ENCODE data around the gene DNAJC10. TPM values are rescaled to one million over a fixed set of nuclear protein-coding genes. Genes with fewer than 3 reads are reported as not detected.

The DNAJC10 gene
- total and polyA plus RNA-seq, 9 of the 15 experiments (the other 6 are each of a cell fraction or from before 2014, with no cell fraction given): 9.8 to 77.7 (median 57.3) TPM

- TF ChIP-seq MXI1 (IDR thresholded peaks at IDR 0.05; ENCODE audit: low read depth, low read length) (no peak), U2AF2 (optimal IDR thresholded peaks at IDR 0.05; ENCODE audit: low read depth, low read length) (no peak), RAD21 (CRISPR knock-in tag; conservative IDR thresholded peaks at IDR 0.05 in 1 of 2, IDR thresholded peaks at IDR 0.05 in 1 of 2) (no peak), ZNF717 (CRISPR knock-in tag; IDR thresholded peaks at IDR 0.05) (no peak), ZNF449 (CRISPR knock-in tag; IDR thresholded peaks at IDR 0.05) (no peak)
These were observed 98.7 kb downstream of the DNAJC10 start (continued) for GRCh38 chr2:182814804-182815203.

- FAIRE-seq (no peak), ATAC-seq (no peak), DNase-seq (ENCODE audit: extremely low read depth in 1 of 4, low spot score in 3 of 4) (no peak)
- no TSS peak for BruUV-seq (replicated peaks)
- H3K79me2 ChIP-seq (ENCODE audit: control insufficient read depth, insufficient read depth, low read length): no peaks in the 10 kb centered on the region
- TF ChIP-seq ZNF224 (CRISPR knock-in tag; IDR thresholded peaks at IDR 0.05) (no peak), CBX3 (IDR thresholded peaks at IDR 0.05; ENCODE audit: borderline replicate concordance in 1 of 2, low read length in 2 of 2) (no peak), GATA2 (CRISPR knock-in tag; IDR thresholded peaks at IDR 0.05) (no peak), CGGBP1 (CRISPR knock-in tag; IDR thresholded peaks at IDR 0.05) (no peak)
- no peak overlapping the region for H3K4me3 ChIP-seq
- intact Hi-C loops (cut with micrococcal nuclease): no loop called here
- in situ Hi-C loops (cut with MboI): no loop called here
- no peak overlapping the region for H2AFZ ChIP-seq (ENCODE audit: low read depth, low read length)
- peaks cover 17% of the 10 kb centered on the region in 2 experiments for H3K27me3 ChIP-seq (ENCODE audit: control insufficient read depth in 2 of 2, insufficient read depth in 2 of 2, low read length in 2 of 2)
- no peaks in the 10 kb centered on the region for H3K36me3 ChIP-seq (ENCODE audit: control insufficient read depth, insufficient read depth, low read length)
- H3K9ac ChIP-seq (ENCODE audit: insufficient read depth in 1 of 2, low read depth in 2 of 2, low read length in 2 of 2): no peak overlapping the region
- H4K20me1 ChIP-seq (replicated peaks; ENCODE audit: control insufficient read depth, insufficient read depth, low read length): no peaks in the 10 kb centered on the region
- ChIA-PET CTCF (ENCODE audit: low intra/inter-chr PET ratio) (no interaction called here), POLR2A (no interaction called here)
- no peaks in the 10 kb centered on the region for H3K9me1 ChIP-seq (ENCODE audit: control insufficient read depth, insufficient read depth, low read length)
- H3K9me3 ChIP-seq (replicated peaks; ENCODE audit: control insufficient read depth, insufficient read depth, low read depth, low read length): no peaks in the 10 kb centered on the region
- H3K4me1 ChIP-seq (replicated peaks in 1 of 2; ENCODE audit: control insufficient read depth in 2 of 2, insufficient read depth in 2 of 2, low read length in 2 of 2): no peaks in the 10 kb centered on the region
- H3K4me2 ChIP-seq (ENCODE audit: insufficient read depth, low read length): no peak overlapping the region
- no peak overlapping the region for H3K27ac ChIP-seq (ENCODE audit: extremely low read depth, low read depth, low read length)
These were observed 100.8 kb downstream of the DNAJC10 start for GRCh38 chr2:182816866-182817265.
